Measurements from ENCODE around the gene ACTR1A.

The ACTR1A gene

DNA sequence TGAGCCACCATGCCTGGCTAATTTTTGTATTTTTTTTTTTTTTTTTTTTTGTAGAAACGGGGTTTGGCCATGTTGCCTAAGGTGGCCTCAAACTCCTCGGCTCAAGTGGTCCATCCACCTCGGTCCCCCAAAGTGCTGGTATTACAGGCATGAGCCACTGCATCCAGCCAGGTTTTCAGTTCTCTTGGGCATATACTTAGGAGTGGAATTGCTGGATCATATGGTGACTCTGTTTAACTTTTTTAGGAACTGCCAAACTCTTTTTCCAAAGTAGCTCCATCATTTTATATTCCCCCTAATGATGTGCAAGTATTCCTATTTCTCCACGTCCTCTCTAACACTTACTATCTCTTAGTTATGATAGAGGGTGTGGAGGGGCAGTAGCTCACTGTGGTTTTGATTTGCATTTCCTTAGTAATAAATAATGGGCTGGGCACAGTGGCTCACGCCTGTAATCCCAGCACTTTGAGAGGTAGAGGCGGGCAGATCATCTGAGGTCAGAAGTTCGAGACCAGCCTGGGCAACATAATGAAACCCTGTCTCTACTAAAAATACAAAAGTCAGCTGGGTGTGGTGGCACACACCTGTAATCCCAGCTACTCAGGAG, 42.9 kb upstream of the ACTR1A start:
- ChIA-PET CTCF (no interaction called here), POLR2A (no interaction called here)
- DNase-seq (ENCODE audit: extremely low spot score) = no peak
- no peak for TF ChIP-seq ZNF384 (IDR thresholded peaks at IDR 0.05)
- no peak for TF ChIP-seq FOXA1 (IDR thresholded peaks at IDR 0.05)
- TF ChIP-seq SP1 (IDR thresholded peaks at IDR 0.05) = no peak
- no peak for TF ChIP-seq FOXK2 (IDR thresholded peaks at IDR 0.05)
- no peak for TF ChIP-seq NFRKB (IDR thresholded peaks at IDR 0.05)
- no peak for TF ChIP-seq LEF1 (IDR thresholded peaks at IDR 0.05; ENCODE audit: borderline replicate concordance)
- no peak for TF ChIP-seq L3MBTL2 (conservative IDR thresholded peaks at IDR 0.05)
- no peak for TF ChIP-seq HDGF (IDR thresholded peaks at IDR 0.05; ENCODE audit: borderline replicate concordance)
- TF ChIP-seq SUZ12 (IDR thresholded peaks at IDR 0.05) = no peak
- TF ChIP-seq CTBP1 (IDR thresholded peaks at IDR 0.05; ENCODE audit: borderline replicate concordance) = no peak
- no peak for TF ChIP-seq TARDBP (IDR thresholded peaks at IDR 0.05)
- TF ChIP-seq BHLHE40 (IDR thresholded peaks at IDR 0.05; ENCODE audit: borderline replicate concordance) = no peak
- no peak for TF ChIP-seq ARNT (IDR thresholded peaks at IDR 0.05)
- no peak for TF ChIP-seq ELF4 (IDR thresholded peaks at IDR 0.05)
- TF ChIP-seq FOXM1 (IDR thresholded peaks at IDR 0.05; ENCODE audit: borderline replicate concordance) = no peak
- TF ChIP-seq, protein P1, sequence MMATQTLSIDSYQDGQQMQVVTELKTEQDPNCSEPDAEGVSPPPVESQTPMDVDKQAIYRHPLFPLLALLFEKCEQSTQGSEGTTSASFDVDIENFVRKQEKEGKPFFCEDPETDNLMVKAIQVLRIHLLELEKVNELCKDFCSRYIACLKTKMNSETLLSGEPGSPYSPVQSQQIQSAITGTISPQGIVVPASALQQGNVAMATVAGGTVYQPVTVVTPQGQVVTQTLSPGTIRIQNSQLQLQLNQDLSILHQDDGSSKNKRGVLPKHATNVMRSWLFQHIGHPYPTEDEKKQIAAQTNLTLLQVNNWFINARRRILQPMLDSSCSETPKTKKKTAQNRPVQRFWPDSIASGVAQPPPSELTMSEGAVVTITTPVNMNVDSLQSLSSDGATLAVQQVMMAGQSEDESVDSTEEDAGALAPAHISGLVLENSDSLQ (IDR thresholded peaks at IDR 0.05) = no peak

DNA sequence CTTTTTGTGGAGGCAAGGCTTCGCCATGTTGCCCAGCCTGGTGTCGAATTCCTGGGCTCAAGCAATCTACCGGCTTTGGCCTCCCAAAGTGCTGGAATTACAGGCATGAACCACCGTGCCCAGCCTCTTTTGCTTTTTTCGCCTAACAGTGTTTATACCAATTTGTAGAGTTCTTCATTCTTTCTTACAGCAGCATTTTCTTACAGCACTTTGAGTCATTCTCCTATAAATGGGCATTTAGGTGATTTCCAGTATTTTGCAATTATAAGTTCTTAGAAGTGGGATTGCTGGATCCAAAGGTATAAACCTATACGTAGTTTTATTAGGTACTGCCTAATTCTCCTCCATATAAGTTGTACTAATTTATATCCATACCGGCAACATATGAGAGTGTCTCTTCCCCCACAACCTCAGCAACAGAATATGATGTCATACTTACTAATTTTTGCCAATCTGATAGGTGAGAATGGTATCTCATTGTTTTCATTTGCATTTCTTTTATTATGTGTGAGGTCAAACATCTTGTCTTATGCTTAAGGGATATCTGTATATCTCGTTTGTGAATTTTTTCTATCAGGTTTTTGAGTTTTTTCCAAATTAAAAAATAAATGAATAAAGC, 40.4 kb upstream of the ACTR1A start:
- ChIA-PET CTCF (interaction anchor here (0.7 kb wide), 1 partner anchor 61 kb away, joined by 3 read pairs; no protein-coding TSS in a partner anchor), POLR2A (no interaction called here)
- DNase-seq (ENCODE audit: extremely low spot score) = no peak
- no peak for TF ChIP-seq ARNT (IDR thresholded peaks at IDR 0.05)
- TF ChIP-seq ELF4 (IDR thresholded peaks at IDR 0.05) = no peak
- TF ChIP-seq FOXA1 (IDR thresholded peaks at IDR 0.05) = no peak
- TF ChIP-seq TARDBP (IDR thresholded peaks at IDR 0.05) = no peak
- TF ChIP-seq ZNF384 (IDR thresholded peaks at IDR 0.05) = no peak
- no peak for TF ChIP-seq SP1 (IDR thresholded peaks at IDR 0.05)
- TF ChIP-seq CTBP1 (IDR thresholded peaks at IDR 0.05; ENCODE audit: borderline replicate concordance) = no peak
- no peak for TF ChIP-seq BHLHE40 (IDR thresholded peaks at IDR 0.05; ENCODE audit: borderline replicate concordance)
- TF ChIP-seq SUZ12 (IDR thresholded peaks at IDR 0.05) = no peak
- TF ChIP-seq, protein P1 (IDR thresholded peaks at IDR 0.05) = no peak
- TF ChIP-seq LEF1 (IDR thresholded peaks at IDR 0.05; ENCODE audit: borderline replicate concordance) = no peak
- TF ChIP-seq FOXK2 (IDR thresholded peaks at IDR 0.05) = no peak
- TF ChIP-seq HDGF (IDR thresholded peaks at IDR 0.05; ENCODE audit: borderline replicate concordance) = no peak
- TF ChIP-seq NFRKB (IDR thresholded peaks at IDR 0.05) = no peak
- no peak for TF ChIP-seq L3MBTL2 (conservative IDR thresholded peaks at IDR 0.05)
- no peak for TF ChIP-seq FOXM1 (IDR thresholded peaks at IDR 0.05; ENCODE audit: borderline replicate concordance)

DNA sequence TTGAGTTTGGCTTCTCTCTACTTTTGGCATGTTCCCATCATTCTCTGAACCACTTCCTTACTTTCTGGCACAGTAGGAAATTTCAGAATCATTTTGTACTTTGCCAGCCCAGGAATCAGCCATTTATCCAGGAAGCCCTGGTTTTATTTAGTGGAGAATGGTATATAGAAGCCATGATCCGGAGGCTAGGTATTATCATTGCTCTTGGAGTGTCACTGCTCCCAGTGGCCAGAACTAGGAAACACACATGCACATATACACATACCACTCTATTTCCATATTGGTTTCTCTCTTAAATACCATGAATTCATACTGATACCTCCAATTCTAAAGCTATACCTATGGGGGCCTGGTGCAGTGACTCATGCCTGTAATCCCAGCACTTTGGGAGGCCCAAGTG, 37.5 kb upstream of the ACTR1A start:
- DNase-seq (ENCODE audit: extremely low spot score) = peak; percentile 56
- ChIA-PET POLR2A (no interaction called here), CTCF (interaction anchor here (0.7 to 1.0 kb wide), 3 partner anchors 28 to 84 kb away, joined by 3 read pairs; no protein-coding TSS in a partner anchor)
- TF ChIP-seq LEF1 (IDR thresholded peaks at IDR 0.05; ENCODE audit: borderline replicate concordance) (no peak), ARNT (IDR thresholded peaks at IDR 0.05) (no peak), ELF4 (IDR thresholded peaks at IDR 0.05) (no peak), ZNF384 (IDR thresholded peaks at IDR 0.05) (no peak), SP1 (IDR thresholded peaks at IDR 0.05) (no peak), L3MBTL2 (conservative IDR thresholded peaks at IDR 0.05) (no peak), SUZ12 (IDR thresholded peaks at IDR 0.05) (no peak), NFRKB (IDR thresholded peaks at IDR 0.05) (no peak), FOXK2 (IDR thresholded peaks at IDR 0.05) (no peak), HDGF (IDR thresholded peaks at IDR 0.05; ENCODE audit: borderline replicate concordance) (no peak), FOXM1 (IDR thresholded peaks at IDR 0.05; ENCODE audit: borderline replicate concordance) (no peak), BHLHE40 (IDR thresholded peaks at IDR 0.05; ENCODE audit: borderline replicate concordance) (no peak), CTBP1 (IDR thresholded peaks at IDR 0.05; ENCODE audit: borderline replicate concordance) (no peak), FOXA1 (IDR thresholded peaks at IDR 0.05) (no peak), TARDBP (IDR thresholded peaks at IDR 0.05) (no peak)
- TF ChIP-seq, protein P1 (IDR thresholded peaks at IDR 0.05) = no peak

DNA sequence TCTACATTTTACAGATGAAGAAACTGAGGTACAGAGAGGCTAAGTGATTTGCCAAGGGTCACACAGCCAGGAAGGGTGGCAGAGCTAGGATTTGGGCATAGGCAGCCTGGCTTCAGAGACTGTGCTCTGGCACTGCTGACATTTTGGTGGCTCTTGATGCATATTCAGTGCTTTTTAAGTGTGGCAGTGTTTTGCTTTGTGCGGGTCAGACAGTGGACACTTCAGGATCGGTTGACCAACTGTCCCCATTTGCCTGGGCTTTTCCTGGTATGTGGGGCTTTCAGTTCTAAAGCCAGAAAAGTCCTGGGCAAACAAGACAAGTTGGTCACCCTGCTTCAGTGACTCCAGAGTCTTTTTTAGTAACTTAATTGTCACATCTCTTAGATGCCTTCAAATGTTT, 36.3 kb upstream of the ACTR1A start:
- POLR2A ChIA-PET = no interaction called here
- TF ChIP-seq FOXK2 (IDR thresholded peaks at IDR 0.05) (no peak), ELF4 (IDR thresholded peaks at IDR 0.05) (no peak), ARNT (IDR thresholded peaks at IDR 0.05) (no peak), TARDBP (IDR thresholded peaks at IDR 0.05) (no peak), SP1 (IDR thresholded peaks at IDR 0.05) (no peak), NFRKB (IDR thresholded peaks at IDR 0.05) (no peak), SUZ12 (IDR thresholded peaks at IDR 0.05) (no peak)
- DNase-seq (ENCODE audit: extremely low spot score) = no peak
- CTCF ChIA-PET = no interaction called here

DNA sequence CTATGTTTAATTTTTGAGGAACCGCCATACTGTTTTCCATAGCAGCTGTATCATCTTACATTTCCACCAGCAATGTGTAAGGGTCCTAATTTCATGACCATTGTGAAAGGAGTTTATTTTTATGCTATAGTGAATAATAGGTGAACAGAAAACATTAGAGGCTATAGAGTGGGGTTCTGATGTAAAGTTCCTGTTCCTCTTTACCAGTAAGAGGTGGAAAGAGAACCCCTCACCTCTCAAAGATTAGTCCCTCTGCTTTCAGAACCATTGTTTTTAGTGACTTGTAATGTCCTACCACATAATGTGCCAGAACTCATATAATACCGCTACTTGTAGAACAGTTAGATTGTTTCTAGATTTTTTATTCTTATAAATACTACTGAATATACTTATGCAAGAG, 35.4 kb upstream of the ACTR1A start:
- DNase-seq (ENCODE audit: extremely low spot score) = no peak
- POLR2A ChIA-PET = no interaction called here
- no peak for TF ChIP-seq TARDBP (IDR thresholded peaks at IDR 0.05)
- no peak for TF ChIP-seq SP1 (IDR thresholded peaks at IDR 0.05)
- TF ChIP-seq ELF4 (IDR thresholded peaks at IDR 0.05) = no peak
- no peak for TF ChIP-seq HDGF (IDR thresholded peaks at IDR 0.05; ENCODE audit: borderline replicate concordance)
- no peak for TF ChIP-seq FOXA1 (IDR thresholded peaks at IDR 0.05)
- TF ChIP-seq L3MBTL2 (conservative IDR thresholded peaks at IDR 0.05) = no peak
- TF ChIP-seq ARNT (IDR thresholded peaks at IDR 0.05) = no peak
- TF ChIP-seq, protein P1 (IDR thresholded peaks at IDR 0.05) = no peak
- TF ChIP-seq NFRKB (IDR thresholded peaks at IDR 0.05) = no peak
- TF ChIP-seq BHLHE40 (IDR thresholded peaks at IDR 0.05; ENCODE audit: borderline replicate concordance) = no peak
- TF ChIP-seq FOXK2 (IDR thresholded peaks at IDR 0.05) = no peak
- no peak for TF ChIP-seq SUZ12 (IDR thresholded peaks at IDR 0.05)
- TF ChIP-seq LEF1 (IDR thresholded peaks at IDR 0.05; ENCODE audit: borderline replicate concordance) = no peak
- TF ChIP-seq FOXM1 (IDR thresholded peaks at IDR 0.05; ENCODE audit: borderline replicate concordance) = no peak
- TF ChIP-seq CTBP1 (IDR thresholded peaks at IDR 0.05; ENCODE audit: borderline replicate concordance) = no peak
- TF ChIP-seq ZNF384 (IDR thresholded peaks at IDR 0.05) = no peak
- CTCF ChIA-PET = no interaction called here

Measured in HEK293T (cell line).